HS-5 (cell line): ENCODE measurements around the gene OR5C1.
"Not testable (repeated sequence)": the region's sequence is repeated elsewhere in the genome, so short reads cannot be mapped to it uniquely, and the experiment has no call there.

Experiments used
- DNase-seq: peaks from one replicate; pipeline ENCODE4 v3.0.0-alpha.2; 2012; ENCODE audit warnings: low read depth

The OR5C1 gene

GRCh38 chr9:122810306-122810946 lies 21.7 kb downstream of the OR5C1 start:
- peak; percentile 46 for DNase-seq

GRCh38 chr9:122812736-122813135 lies 24.0 kb downstream of the OR5C1 start:
- no peak for DNase-seq

GRCh38 chr9:122814545-122814944 lies 25.8 kb downstream of the OR5C1 start:
- DNase-seq = no peak

GRCh38 chr9:122815544-122815943 lies 26.8 kb downstream of the OR5C1 start:
- no peak for DNase-seq

- no peak for DNase-seq
These were observed 27.6 kb downstream of the OR5C1 start for GRCh38 chr9:122816163-122816867.

- no peak for DNase-seq
These were observed 30.6 kb downstream of the OR5C1 start for GRCh38 chr9:122819326-122819725.

- DNase-seq = no peak
These were observed 31.2 kb downstream of the OR5C1 start for GRCh38 chr9:122819791-122820489.

GRCh38 chr9:122820490-122820845 lies 31.7 kb downstream of the OR5C1 start:
- DNase-seq = no peak

GRCh38 chr9:122821278-122821943 lies 32.7 kb downstream of the OR5C1 start:
- DNase-seq = no peak

- no peak for DNase-seq
These were observed 33.3 kb downstream of the OR5C1 start for GRCh38 chr9:122822056-122822455.

- DNase-seq = no peak
These were observed 34.2 kb downstream of the OR5C1 start for GRCh38 chr9:122822938-122823337.

GRCh38 chr9:122827761-122828093 lies 39.0 kb downstream of the OR5C1 start:
- DNase-seq = no peak

GRCh38 chr9:122828965-122829284 lies 40.2 kb downstream of the OR5C1 start:
- not testable (repeated sequence) for DNase-seq

- no peak for DNase-seq
These were observed 43.5 kb downstream of the OR5C1 start for GRCh38 chr9:122832194-122832593.

GRCh38 chr9:122835313-122835731 lies 46.6 kb downstream of the OR5C1 start:
- DNase-seq = no peak

GRCh38 chr9:122837266-122837850 lies 48.6 kb downstream of the OR5C1 start:
- DNase-seq = no peak

- DNase-seq = not testable (repeated sequence)
These were observed 49.7 kb downstream of the OR5C1 start for GRCh38 chr9:122838441-122838840.
